CD14-positive monocyte (primary cell): ENCODE results near the gene GGT5. TPM values are rescaled to one million over a fixed set of nuclear protein-coding genes. Genes with fewer than 3 reads are reported as not detected.

Source experiments
- DNase-seq, 3 donors: peaks; one replicate each; pipeline ENCODE4 v3.0.0-alpha.2; 2011 to 2022
- H2AFZ ChIP-seq: 2 replicates; pipeline ENCODE4 v1.6.0; 2012; ENCODE audit warnings: mild to moderate bottlenecking, low read depth, low read length, inconsistent platforms; ENCODE audit not compliant: insufficient read depth, poor library complexity, severe bottlenecking
- H3K27ac ChIP-seq, 2 donors: 1 replicate in 1 of 2; 2 replicates in 1 of 2; pipeline ENCODE4 v1.5.1; 2012 to 2013; ENCODE audit warnings: low read length in 2 of 2, control low read depth in 1 of 2, inconsistent platforms in 1 of 2, low read depth in 1 of 2, mild to moderate bottlenecking in 1 of 2
- H3K27me3 ChIP-seq, 2 donors: one replicate each; pipeline versions ENCODE4 v1.6.0 to v1.6.1; 2011 to 2013; ENCODE audit warnings: low read length in 2 of 2; ENCODE audit not compliant: control insufficient read depth in 2 of 2, insufficient read depth in 2 of 2
- H3K36me3 ChIP-seq, 2 donors: replicated peaks in 1 of 2; 1 replicate in 1 of 2; 2 replicates in 1 of 2; pipeline versions ENCODE4 v1.5.1 to v1.6.1; 2012 to 2013; ENCODE audit warnings: low read length in 2 of 2, control low read depth in 1 of 2, inconsistent platforms in 1 of 2, mild to moderate bottlenecking in 1 of 2; ENCODE audit not compliant: insufficient read depth in 2 of 2, control insufficient read depth in 1 of 2
- H3K4me1 ChIP-seq, 2 donors: 1 replicate in 1 of 2; 2 replicates in 1 of 2; pipeline versions ENCODE4 v1.5.1 to v1.6.1; 2012 to 2013; ENCODE audit warnings: low read length in 2 of 2, control low read depth in 1 of 2, inconsistent platforms in 1 of 2, mild to moderate bottlenecking in 1 of 2, moderate library complexity in 1 of 2; ENCODE audit not compliant: insufficient read depth in 2 of 2, control insufficient read depth in 1 of 2
- H3K4me2 ChIP-seq: replicated peaks from 2 replicates; pipeline ENCODE3; 2012; ENCODE audit warnings: low read length, moderate library complexity, mild to moderate bottlenecking; ENCODE audit not compliant: poor library complexity, severe bottlenecking; ENCODE audit errors: extremely low read depth
- H3K4me3 ChIP-seq, 3 experiments: fragments of 200-600 bp in 1 of 3; sonication (generic) in 1 of 3; replicated peaks in 1 of 3; 1 replicate in 2 of 3; 2 replicates in 1 of 3; pipeline ENCODE4 v1.5.1; 2011 to 2013; ENCODE audit warnings: low read length in 3 of 3, mild to moderate bottlenecking in 3 of 3, control low read depth in 2 of 3, low read depth in 2 of 3, inconsistent platforms in 1 of 3, moderate library complexity in 1 of 3
- H3K79me2 ChIP-seq: 2 replicates; pipeline ENCODE4 v1.6.0; 2012; ENCODE audit warnings: mild to moderate bottlenecking, control low read depth, inconsistent platforms, low read length, moderate library complexity; ENCODE audit not compliant: insufficient read depth
- H3K9ac ChIP-seq: 2 replicates; pipeline ENCODE4 v1.6.0; 2017; ENCODE audit warnings: low read length, mild to moderate bottlenecking; ENCODE audit not compliant: insufficient read depth, poor library complexity, severe bottlenecking
- H3K9me3 ChIP-seq, 2 donors: replicated peaks in 1 of 2; 1 replicate in 1 of 2; 2 replicates in 1 of 2; pipeline versions ENCODE4 v1.5.1 to v1.6.1; 2012 to 2013; ENCODE audit warnings: low read length in 2 of 2, control low read depth in 1 of 2; ENCODE audit not compliant: control insufficient read depth in 1 of 2, insufficient read depth in 1 of 2
- H4K20me1 ChIP-seq: 2 replicates; pipeline ENCODE4 v1.6.0; 2012; ENCODE audit warnings: mild to moderate bottlenecking, low read length, control low read depth, moderate library complexity; ENCODE audit not compliant: insufficient read depth
- H3K27ac Mint-ChIP-seq, 7 donors: one replicate each; pipeline ENCODE4 v1.8.0; 2020; ENCODE audit warnings: mild to moderate bottlenecking in 7 of 7, mixed read lengths in 7 of 7, moderate library complexity in 6 of 7, inconsistent platforms in 2 of 7
- H3K27me3 Mint-ChIP-seq, 3 donors: one replicate each; pipeline ENCODE4 v1.8.0; 2021 to 2022; ENCODE audit warnings: low read depth in 3 of 3, mild to moderate bottlenecking in 3 of 3, mixed read lengths in 3 of 3, moderate library complexity in 3 of 3, inconsistent platforms in 1 of 3
- H3K36me3 Mint-ChIP-seq, 2 donors: one replicate each; pipeline ENCODE4 v1.8.0; 2020; ENCODE audit warnings: mixed read lengths in 2 of 2, inconsistent platforms in 1 of 2, mild to moderate bottlenecking in 1 of 2
- H3K4me1 Mint-ChIP-seq: one replicate; pipeline ENCODE4 v1.8.0; 2020; ENCODE audit warnings: mild to moderate bottlenecking, mixed read lengths
- H3K4me3 Mint-ChIP-seq, 2 donors: one replicate each; pipeline ENCODE4 v1.8.0; 2020; ENCODE audit warnings: mild to moderate bottlenecking in 2 of 2, mixed read lengths in 2 of 2, moderate library complexity in 1 of 2
- H3K9me3 Mint-ChIP-seq, 7 donors: one replicate each; pipeline ENCODE4 v1.8.0; 2020 to 2022; ENCODE audit warnings: mixed read lengths in 7 of 7, mild to moderate bottlenecking in 6 of 7, moderate library complexity in 6 of 7, inconsistent platforms in 2 of 7
- WGBS: methylation state at CpG from one replicate; pipeline ENCODE4 v1.1.5; 2013; ENCODE audit warnings: missing lambda C conversion rate; ENCODE audit not compliant: insufficient coverage; 5-methylcytosine and 5-hydroxymethylcytosine counted together
- intact Hi-C, 2 donors: fragments of 100-400 bp; cut with micrococcal nuclease; formaldehyde crosslinking; loops; one replicate each; pipeline versions ENCODE4 v1.15.0 to v1.15.1; 2023
- polyA plus RNA-seq, 3 donors: library from polyadenylated mRNA; depleted of rRNA in 1 of 3; unstranded in 2 of 3; stranded (reverse) in 1 of 3; fragments of 300-500 nt in 2 of 3; fragments of >200 nt in 1 of 3; fragmentation: Illumina TruSeq in 2 of 3; gene quantifications; 1 replicate in 2 of 3; 2 replicates in 1 of 3; pipeline ENCODE4 v1.2.3, GENCODE V29; 2012 to 2021
- TF ChIP-seq, protein P1 (sequence below): fragments of 200-600 bp; IDR thresholded peaks from one replicate; pipeline ENCODE4 v1.8.0; 2022; ENCODE audit warnings: antibody characterized with exemption, mild to moderate bottlenecking

The GGT5 gene
- polyA plus RNA-seq, 3 donors = 0.26 to 0.41 TPM; not detected in 1

- no peaks in the 10 kb centered on the region for H3K9me3 ChIP-seq
- no peak for DNase-seq
- H3K36me3 ChIP-seq = no peaks in the 10 kb centered on the region
- Mint-ChIP-seq H3K36me3 (no peaks in the 10 kb centered on the region), H3K9me3 (peaks cover 0 to 6% (median 0%) of the 10 kb centered on the region in 7 donors), H3K4me3 (no peak overlapping the region), H3K4me1 (no peaks in the 10 kb centered on the region), H3K27ac (no peak overlapping the region), H3K27me3 (peaks cover 0 to 1% (median 0%) of the 10 kb centered on the region in 3 donors)
- no peak overlapping the region for H2AFZ ChIP-seq
- no peak overlapping the region for H3K9ac ChIP-seq
- H3K79me2 ChIP-seq = no peaks in the 10 kb centered on the region
- no peak overlapping the region for H3K27ac ChIP-seq
- TF ChIP-seq, protein P1, sequence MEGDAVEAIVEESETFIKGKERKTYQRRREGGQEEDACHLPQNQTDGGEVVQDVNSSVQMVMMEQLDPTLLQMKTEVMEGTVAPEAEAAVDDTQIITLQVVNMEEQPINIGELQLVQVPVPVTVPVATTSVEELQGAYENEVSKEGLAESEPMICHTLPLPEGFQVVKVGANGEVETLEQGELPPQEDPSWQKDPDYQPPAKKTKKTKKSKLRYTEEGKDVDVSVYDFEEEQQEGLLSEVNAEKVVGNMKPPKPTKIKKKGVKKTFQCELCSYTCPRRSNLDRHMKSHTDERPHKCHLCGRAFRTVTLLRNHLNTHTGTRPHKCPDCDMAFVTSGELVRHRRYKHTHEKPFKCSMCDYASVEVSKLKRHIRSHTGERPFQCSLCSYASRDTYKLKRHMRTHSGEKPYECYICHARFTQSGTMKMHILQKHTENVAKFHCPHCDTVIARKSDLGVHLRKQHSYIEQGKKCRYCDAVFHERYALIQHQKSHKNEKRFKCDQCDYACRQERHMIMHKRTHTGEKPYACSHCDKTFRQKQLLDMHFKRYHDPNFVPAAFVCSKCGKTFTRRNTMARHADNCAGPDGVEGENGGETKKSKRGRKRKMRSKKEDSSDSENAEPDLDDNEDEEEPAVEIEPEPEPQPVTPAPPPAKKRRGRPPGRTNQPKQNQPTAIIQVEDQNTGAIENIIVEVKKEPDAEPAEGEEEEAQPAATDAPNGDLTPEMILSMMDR = no peak
- no peaks in the 10 kb centered on the region for H3K27me3 ChIP-seq
- H3K4me2 ChIP-seq = no peak overlapping the region
- intact Hi-C loops = loop anchor here in 1 of 2 donors (5.0 kb wide), 1 partner anchor 47 kb away; no protein-coding TSS in a partner anchor
- WGBS = 94% methylated on average over 11 of the region's 14 CpGs
- H4K20me1 ChIP-seq = no peaks in the 10 kb centered on the region
- H3K4me1 ChIP-seq = no peaks in the 10 kb centered on the region
- no peak overlapping the region for H3K4me3 ChIP-seq
These were observed 11.1 kb downstream of the GGT5 start for GRCh38 chr22:24233816-24234215.

- no peak overlapping the region for H3K4me3 ChIP-seq
- no peaks in the 10 kb centered on the region for H3K79me2 ChIP-seq
- H3K4me2 ChIP-seq = no peak overlapping the region
- no peak overlapping the region for H3K27ac ChIP-seq
- H2AFZ ChIP-seq = no peak overlapping the region
- Mint-ChIP-seq H3K9me3 (peaks cover 0 to 6% (median 0%) of the 10 kb centered on the region in 7 donors), H3K36me3 (no peaks in the 10 kb centered on the region), H3K27me3 (peaks cover 0 to 1% (median 0%) of the 10 kb centered on the region in 3 donors), H3K4me3 (no peak overlapping the region), H3K27ac (peak overlapping the region in 1 of 7 donors; percentile 56), H3K4me1 (no peaks in the 10 kb centered on the region)
- TF ChIP-seq, protein P1 = no peak
- H3K36me3 ChIP-seq = no peaks in the 10 kb centered on the region
- H3K9me3 ChIP-seq = no peaks in the 10 kb centered on the region
- intact Hi-C loops = loop anchor here in 1 of 2 donors (5.0 kb wide), 1 partner anchor 46 kb away; no protein-coding TSS in a partner anchor
- H3K27me3 ChIP-seq = no peaks in the 10 kb centered on the region
- H3K4me1 ChIP-seq = no peaks in the 10 kb centered on the region
- no peak for DNase-seq
- H4K20me1 ChIP-seq = no peaks in the 10 kb centered on the region
- H3K9ac ChIP-seq = no peak overlapping the region
- 98% methylated on average over 9 of the region's 13 CpGs for WGBS
These were observed 11.6 kb downstream of the GGT5 start for GRCh38 chr22:24233235-24233634.
